ENCODE data around the gene MCF2L.

The MCF2L gene

DNA sequence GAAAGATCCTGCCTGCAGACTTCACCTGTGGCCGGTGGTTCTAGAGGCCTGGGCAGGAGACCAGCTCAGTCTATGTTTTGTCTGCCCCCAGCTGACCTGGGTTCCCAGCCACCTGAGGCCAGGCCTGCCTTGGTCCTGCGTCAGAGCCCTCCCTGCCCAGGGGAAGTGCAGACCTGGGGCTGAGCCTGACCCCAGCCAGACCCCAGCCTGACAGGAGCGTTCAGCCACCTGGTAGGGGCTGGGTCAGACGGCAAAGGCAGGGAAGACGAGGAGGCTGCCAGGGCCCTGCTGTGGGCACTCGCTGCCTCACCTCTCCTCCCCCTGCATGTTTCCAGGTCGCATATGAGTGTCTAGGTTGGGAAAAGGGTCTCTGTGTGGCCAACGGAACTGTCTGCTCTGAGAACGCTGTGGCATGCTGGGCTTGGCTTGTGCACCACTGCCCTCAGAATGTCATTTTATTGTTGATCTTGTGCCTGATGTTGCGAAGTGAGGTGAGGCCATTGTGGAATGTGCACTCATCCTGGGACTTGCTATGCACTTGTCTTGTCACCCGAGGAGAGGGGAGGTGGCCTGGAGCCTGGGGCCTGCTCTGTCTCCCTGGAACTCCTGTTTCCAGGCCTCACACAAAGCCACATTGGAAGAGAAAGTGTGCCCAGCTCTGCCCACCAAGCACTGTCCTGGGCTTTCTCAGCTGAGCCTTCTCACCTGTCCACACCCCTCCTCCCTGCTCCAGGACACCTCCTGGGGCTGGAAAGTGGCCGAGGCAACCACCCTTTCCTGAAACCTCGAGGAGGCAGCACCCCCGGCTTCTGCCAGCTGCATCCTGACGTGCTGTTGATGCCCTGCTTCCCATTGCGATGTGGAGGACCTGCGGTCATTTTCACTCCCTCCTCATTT lies 15.2 kb upstream of the MCF2L start:
- Histone ChIP-seq H3K9me3 (replicated peaks; ENCODE audit: insufficient read depth, low read length) (no peaks in the 10 kb centered on the region), H3K79me2 (ENCODE audit: low read length) (no peaks in the 10 kb centered on the region), H3K4me3 (ENCODE audit: low read length) (no peak overlapping the region), H3K27ac (ENCODE audit: low read length) (no peak overlapping the region), H3K4me1 (ENCODE audit: low read length) (no peaks in the 10 kb centered on the region), H3K4me2 (ENCODE audit: low read depth, low read length) (no peak overlapping the region), H3K9me2 (replicated peaks; ENCODE audit: insufficient read depth, low read length) (no peaks in the 10 kb centered on the region), H4K20me1 (ENCODE audit: insufficient read depth, low read length) (no peaks in the 10 kb centered on the region), H3F3A (ENCODE audit: insufficient read depth, low read length) (no peaks in the 10 kb centered on the region), H3K36me3 (replicated peaks; ENCODE audit: insufficient read depth, low read length) (no peaks in the 10 kb centered on the region), H2AFZ (ENCODE audit: low read length) (no peak overlapping the region), H3K27me3 (replicated peaks; ENCODE audit: insufficient read depth, low read length) (peaks cover 100% of the 10 kb centered on the region), H3K9ac (ENCODE audit: low read length) (no peak overlapping the region)
- DNase-seq, result no peak
- no peak for TF ChIP-seq EZH2 (optimal IDR thresholded peaks at IDR 0.05; ENCODE audit: low read depth, low read length)
- TF ChIP-seq EZH2phosphoT487 (IDR thresholded peaks at IDR 0.05; ENCODE audit: low read length), result no peak
- TF ChIP-seq, protein P1, sequence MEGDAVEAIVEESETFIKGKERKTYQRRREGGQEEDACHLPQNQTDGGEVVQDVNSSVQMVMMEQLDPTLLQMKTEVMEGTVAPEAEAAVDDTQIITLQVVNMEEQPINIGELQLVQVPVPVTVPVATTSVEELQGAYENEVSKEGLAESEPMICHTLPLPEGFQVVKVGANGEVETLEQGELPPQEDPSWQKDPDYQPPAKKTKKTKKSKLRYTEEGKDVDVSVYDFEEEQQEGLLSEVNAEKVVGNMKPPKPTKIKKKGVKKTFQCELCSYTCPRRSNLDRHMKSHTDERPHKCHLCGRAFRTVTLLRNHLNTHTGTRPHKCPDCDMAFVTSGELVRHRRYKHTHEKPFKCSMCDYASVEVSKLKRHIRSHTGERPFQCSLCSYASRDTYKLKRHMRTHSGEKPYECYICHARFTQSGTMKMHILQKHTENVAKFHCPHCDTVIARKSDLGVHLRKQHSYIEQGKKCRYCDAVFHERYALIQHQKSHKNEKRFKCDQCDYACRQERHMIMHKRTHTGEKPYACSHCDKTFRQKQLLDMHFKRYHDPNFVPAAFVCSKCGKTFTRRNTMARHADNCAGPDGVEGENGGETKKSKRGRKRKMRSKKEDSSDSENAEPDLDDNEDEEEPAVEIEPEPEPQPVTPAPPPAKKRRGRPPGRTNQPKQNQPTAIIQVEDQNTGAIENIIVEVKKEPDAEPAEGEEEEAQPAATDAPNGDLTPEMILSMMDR (IDR thresholded peaks at IDR 0.05; ENCODE audit: low read length), result no peak

DNA sequence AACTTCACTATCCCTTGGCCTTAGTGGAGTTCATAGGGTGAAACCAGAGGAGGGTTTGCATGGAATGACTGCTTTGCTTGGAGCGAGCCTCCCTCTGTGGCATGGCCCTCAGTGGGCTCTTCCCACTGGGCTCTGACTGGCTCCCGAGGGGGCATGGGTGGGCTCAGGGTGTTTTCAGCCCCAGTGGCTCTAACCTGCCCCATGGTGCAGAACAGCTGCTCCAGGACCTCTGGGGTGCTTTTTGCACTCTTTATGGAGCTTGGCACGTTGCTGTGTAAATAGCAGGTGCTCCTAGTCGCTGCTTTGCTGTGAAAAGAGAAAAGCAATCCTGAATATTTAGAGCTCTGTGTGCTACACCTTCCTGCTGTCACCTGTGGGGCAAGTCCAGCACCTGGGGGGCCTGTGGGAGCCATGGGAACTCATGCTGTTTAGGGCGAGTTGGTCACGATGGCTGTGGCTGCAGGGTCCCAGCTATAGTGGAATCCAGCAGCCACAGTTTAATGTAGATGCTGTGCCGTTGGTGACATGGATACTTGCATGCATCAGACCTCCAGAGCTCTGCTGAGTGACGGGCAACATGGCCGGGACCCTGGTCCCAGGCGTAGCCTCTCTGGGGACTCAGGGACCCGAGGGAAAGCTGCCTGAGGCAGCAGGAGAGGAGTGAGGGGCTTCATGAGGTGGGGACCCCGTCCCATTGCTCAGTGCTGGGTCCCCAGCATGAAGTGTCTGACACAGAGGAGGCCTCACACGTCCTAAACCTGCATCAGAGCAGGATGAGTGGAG lies 14.3 kb upstream of the MCF2L start:
- Histone ChIP-seq H3K27ac (ENCODE audit: low read length) (no peak overlapping the region), H3K9me3 (replicated peaks; ENCODE audit: insufficient read depth, low read length) (no peaks in the 10 kb centered on the region), H3F3A (ENCODE audit: insufficient read depth, low read length) (no peaks in the 10 kb centered on the region), H3K4me2 (ENCODE audit: low read depth, low read length) (no peak overlapping the region), H3K36me3 (replicated peaks; ENCODE audit: insufficient read depth, low read length) (no peaks in the 10 kb centered on the region), H3K27me3 (replicated peaks; ENCODE audit: insufficient read depth, low read length) (peaks cover 100% of the 10 kb centered on the region), H3K9me2 (replicated peaks; ENCODE audit: insufficient read depth, low read length) (no peaks in the 10 kb centered on the region), H2AFZ (ENCODE audit: low read length) (no peak overlapping the region), H3K4me3 (ENCODE audit: low read length) (no peak overlapping the region), H3K79me2 (ENCODE audit: low read length) (no peaks in the 10 kb centered on the region), H4K20me1 (ENCODE audit: insufficient read depth, low read length) (no peaks in the 10 kb centered on the region), H3K9ac (ENCODE audit: low read length) (no peak overlapping the region), H3K4me1 (ENCODE audit: low read length) (no peaks in the 10 kb centered on the region)
- no peak for DNase-seq
- TF ChIP-seq, protein P1 (IDR thresholded peaks at IDR 0.05; ENCODE audit: low read length), result no peak
- TF ChIP-seq EZH2 (optimal IDR thresholded peaks at IDR 0.05; ENCODE audit: low read depth, low read length) (no peak), EZH2phosphoT487 (IDR thresholded peaks at IDR 0.05; ENCODE audit: low read length) (no peak)

DNA sequence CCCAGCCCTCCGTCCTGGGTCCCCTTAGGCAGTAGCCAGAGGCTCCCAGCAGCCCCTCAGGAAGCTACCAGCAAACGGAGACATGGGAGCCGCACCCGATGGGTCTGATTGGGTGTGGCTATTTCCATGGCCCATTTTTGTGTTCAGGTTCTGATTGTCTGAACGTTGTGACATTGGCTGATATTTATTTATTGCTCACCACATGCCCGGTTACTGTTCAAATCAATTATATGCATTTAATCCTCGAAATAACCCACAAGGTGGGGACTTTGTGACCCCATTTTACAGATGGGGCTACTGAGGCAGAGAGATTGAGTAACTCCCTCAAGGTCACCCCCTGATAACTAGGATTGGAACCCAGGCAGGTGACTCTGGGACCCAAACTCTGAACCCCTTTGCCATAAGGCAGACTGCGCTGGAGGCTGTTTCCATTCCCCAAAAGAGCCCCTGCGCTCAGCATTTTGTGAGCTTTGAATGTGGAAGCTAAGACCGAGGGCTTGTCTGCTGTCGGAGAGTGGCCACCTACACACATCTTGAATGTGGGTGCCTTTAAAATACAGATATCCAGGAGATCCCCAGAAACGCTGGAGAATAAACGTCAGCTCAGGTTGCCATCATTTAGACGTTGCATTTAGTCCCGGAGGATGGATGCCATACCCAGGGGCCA lies 13.6 kb upstream of the MCF2L start:
- H3K27me3 ChIP-seq (replicated peaks; ENCODE audit: insufficient read depth, low read length), result peaks cover 100% of the 10 kb centered on the region
- TF ChIP-seq EZH2phosphoT487 (IDR thresholded peaks at IDR 0.05; ENCODE audit: low read length) (no peak), EZH2 (optimal IDR thresholded peaks at IDR 0.05; ENCODE audit: low read depth, low read length) (no peak)
- TF ChIP-seq, protein P1 (IDR thresholded peaks at IDR 0.05; ENCODE audit: low read length), result no peak
- H2AFZ ChIP-seq (ENCODE audit: low read length), result no peak overlapping the region
- DNase-seq, result no peak
- H3F3A ChIP-seq (ENCODE audit: insufficient read depth, low read length), result no peaks in the 10 kb centered on the region
- no peaks in the 10 kb centered on the region for H3K4me1 ChIP-seq (ENCODE audit: low read length)
- no peaks in the 10 kb centered on the region for H3K79me2 ChIP-seq (ENCODE audit: low read length)
- no peak overlapping the region for H3K27ac ChIP-seq (ENCODE audit: low read length)
- H4K20me1 ChIP-seq (ENCODE audit: insufficient read depth, low read length), result no peaks in the 10 kb centered on the region
- H3K36me3 ChIP-seq (replicated peaks; ENCODE audit: insufficient read depth, low read length), result no peaks in the 10 kb centered on the region
- no peaks in the 10 kb centered on the region for H3K9me3 ChIP-seq (replicated peaks; ENCODE audit: insufficient read depth, low read length)
- no peaks in the 10 kb centered on the region for H3K9me2 ChIP-seq (replicated peaks; ENCODE audit: insufficient read depth, low read length)
- no peak overlapping the region for H3K4me2 ChIP-seq (ENCODE audit: low read depth, low read length)
- H3K9ac ChIP-seq (ENCODE audit: low read length), result no peak overlapping the region
- no peak overlapping the region for H3K4me3 ChIP-seq (ENCODE audit: low read length)
